NCI-H1105 (cell line): Measurements from ENCODE around the gene CLIP3.
"Not testable (repeated sequence)": the region's sequence is repeated elsewhere in the genome, so short reads cannot be mapped to it uniquely, and the experiment has no call there.

ENCODE experiments used
- DNase-seq: peaks from one replicate; lab custom pipeline; 2025; lab: John Stamatoyannopoulos, UW

The CLIP3 gene

GRCh38 chr19:36032251-36033104 lies at the start of gene CLIP3:
TSS of gene CLIP3 (minus strand) at chr19:36032873. CDS start at chr19:36032357, 516 bp downstream.
- peak; percentile 85 for DNase-seq

- no peak for DNase-seq
Observed at GRCh38 chr19:36081894-36082293, 49.2 kb upstream of the CLIP3 start.

- no peak for DNase-seq
Observed at GRCh38 chr19:36081385-36081784, 48.7 kb upstream of the CLIP3 start.

- DNase-seq: no peak
Observed at GRCh38 chr19:36079389-36079945, 46.8 kb upstream of the CLIP3 start.

- no peak for DNase-seq
Observed at GRCh38 chr19:36073121-36073876, 40.6 kb upstream of the CLIP3 start.

- DNase-seq: no peak
Observed at GRCh38 chr19:36072081-36072480, 39.4 kb upstream of the CLIP3 start.

GRCh38 chr19:36068810-36069499 lies 36.3 kb upstream of the CLIP3 start:
- not testable (repeated sequence) for DNase-seq

- DNase-seq: no peak
Observed at GRCh38 chr19:36067681-36068080, 35.0 kb upstream of the CLIP3 start.

GRCh38 chr19:36064826-36065225 lies 32.2 kb upstream of the CLIP3 start:
- DNase-seq: no peak

- DNase-seq: no peak
Observed at GRCh38 chr19:36061367-36061766, 28.7 kb upstream of the CLIP3 start.

GRCh38 chr19:36060430-36060829 lies 27.8 kb upstream of the CLIP3 start:
- DNase-seq: no peak

GRCh38 chr19:36059180-36059910 lies 26.7 kb upstream of the CLIP3 start:
- DNase-seq: no peak

- DNase-seq: no peak
Observed at GRCh38 chr19:36058481-36059179, 26.0 kb upstream of the CLIP3 start.

GRCh38 chr19:36054733-36055686 lies 22.3 kb upstream of the CLIP3 start, which contains the start of gene WDR62:
TSS of gene WDR62 (plus strand) at chr19:36054897. CDS start at chr19:36054972, 75 bp downstream.
- DNase-seq: peak; percentile 87

GRCh38 chr19:36054119-36054732 lies 21.6 kb upstream of the CLIP3 start, which contains the start of gene THAP8:
TSS of gene THAP8 (minus strand) at chr19:36054285. CDS start at chr19:36054217, 68 bp downstream.
- peak; percentile 99 for DNase-seq

- DNase-seq: no peak
Observed at GRCh38 chr19:36051637-36052036, 19.0 kb upstream of the CLIP3 start.

GRCh38 chr19:36051236-36051635 lies 18.6 kb upstream of the CLIP3 start:
- DNase-seq: no peak

GRCh38 chr19:36049080-36049698 lies 16.5 kb upstream of the CLIP3 start:
- no peak for DNase-seq

- no peak for DNase-seq
Observed at GRCh38 chr19:36047835-36048234, 15.2 kb upstream of the CLIP3 start.
